HG02623 (cell line): ENCODE measurements around the gene TBXAS1.
"Not testable (repeated sequence)": the region's sequence is repeated elsewhere in the genome, so short reads cannot be mapped to it uniquely, and the experiment has no call there.

Experiments used
- ATAC-seq: cut with Tn5 transposase; IDR thresholded peaks from one replicate; pipeline ENCODE4 v1.9.1; 2021; ENCODE audit warnings: moderate library complexity; ENCODE audit not compliant: unreplicated experiment

The TBXAS1 gene

DNA sequence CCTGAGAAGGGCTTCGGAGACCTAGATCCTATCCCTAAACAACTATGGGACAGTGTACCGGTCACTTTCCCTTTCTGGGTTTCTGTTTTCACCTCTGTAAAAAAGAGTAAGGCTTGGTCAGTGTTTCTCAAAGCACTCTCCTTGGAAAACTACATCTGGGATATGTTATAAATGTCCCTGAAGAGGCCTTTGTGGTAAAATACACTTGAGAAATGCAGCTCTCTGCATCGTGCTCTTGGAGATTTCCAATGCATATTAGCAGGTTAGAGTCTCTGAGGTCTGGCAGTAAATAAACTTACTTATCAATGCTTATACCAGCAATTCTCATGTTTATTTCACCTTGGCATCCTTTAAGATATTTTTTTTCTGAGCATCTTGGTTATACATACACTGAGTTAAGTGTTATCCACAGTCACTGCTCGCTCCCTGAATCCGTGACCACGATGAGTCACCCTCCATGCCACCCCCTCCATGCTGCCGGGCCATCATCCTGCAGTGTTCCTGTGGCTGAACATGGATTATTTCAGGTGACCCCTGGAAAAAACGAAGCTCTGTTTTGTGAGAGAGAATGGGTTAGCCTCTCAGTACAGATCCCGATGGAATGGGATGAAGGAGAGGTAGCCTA is 3.3 kb upstream of the TBXAS1 start:
- no peak for ATAC-seq

GRCh38 chr7:139827042-139827441 is 2.0 kb upstream of the TBXAS1 start:
- no peak for ATAC-seq

DNA sequence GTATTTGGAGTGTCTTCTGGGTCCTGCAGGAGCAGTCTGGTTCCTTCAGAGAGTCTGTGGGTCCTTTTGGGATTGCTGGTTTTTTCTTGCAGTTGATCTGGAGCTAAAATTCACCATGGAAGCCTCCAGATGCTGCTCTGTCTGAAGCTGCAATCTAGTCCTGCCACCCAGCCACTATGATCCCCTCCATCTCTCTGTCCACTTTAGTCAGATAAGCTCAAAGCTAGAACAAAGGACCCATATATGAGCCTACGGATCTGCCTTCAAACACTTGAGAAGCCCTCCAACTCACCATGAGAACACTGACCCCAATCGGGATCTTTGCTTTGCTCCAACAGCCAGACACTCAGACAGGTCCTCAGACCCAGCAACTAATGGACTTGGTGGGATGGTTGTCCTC is 618 bp upstream of the TBXAS1 start:
- ATAC-seq: no peak

GRCh38 chr7:139829775-139830117 is 682 bp downstream of the TBXAS1 start:
- no peak for ATAC-seq

GRCh38 chr7:139830292-139830691 is 1.2 kb downstream of the TBXAS1 start:
- ATAC-seq: no peak

GRCh38 chr7:139830782-139831501 is 1.9 kb downstream of the TBXAS1 start:
- ATAC-seq: no peak

- not testable (repeated sequence) for ATAC-seq
Measured at GRCh38 chr7:139835848-139836247, 6.8 kb downstream of the TBXAS1 start.

GRCh38 chr7:139837291-139837690 is 8.2 kb downstream of the TBXAS1 start:
- not testable (repeated sequence) for ATAC-seq

DNA sequence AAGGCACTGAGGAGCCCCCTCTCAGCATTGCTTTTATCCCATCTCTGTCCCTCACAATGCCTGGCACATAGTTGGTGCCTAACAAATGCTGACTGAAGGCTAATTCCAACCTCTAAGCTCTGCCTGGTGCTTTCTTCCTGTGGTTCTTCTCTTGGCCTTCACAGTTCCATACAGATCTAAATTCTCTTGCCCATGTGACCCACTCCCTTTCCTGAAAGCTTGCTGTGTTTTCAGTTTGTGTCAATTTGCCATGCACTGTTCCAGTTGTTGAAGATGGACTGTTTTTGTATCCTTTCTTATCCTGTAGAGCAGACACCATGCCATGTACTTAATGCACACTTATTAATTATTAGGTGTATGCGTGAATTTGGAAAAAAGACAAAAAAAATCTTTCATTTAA is 9.2 kb downstream of the TBXAS1 start:
- no peak for ATAC-seq

- ATAC-seq: no peak
Measured at GRCh38 chr7:139838876-139839275, 9.8 kb downstream of the TBXAS1 start.

DNA sequence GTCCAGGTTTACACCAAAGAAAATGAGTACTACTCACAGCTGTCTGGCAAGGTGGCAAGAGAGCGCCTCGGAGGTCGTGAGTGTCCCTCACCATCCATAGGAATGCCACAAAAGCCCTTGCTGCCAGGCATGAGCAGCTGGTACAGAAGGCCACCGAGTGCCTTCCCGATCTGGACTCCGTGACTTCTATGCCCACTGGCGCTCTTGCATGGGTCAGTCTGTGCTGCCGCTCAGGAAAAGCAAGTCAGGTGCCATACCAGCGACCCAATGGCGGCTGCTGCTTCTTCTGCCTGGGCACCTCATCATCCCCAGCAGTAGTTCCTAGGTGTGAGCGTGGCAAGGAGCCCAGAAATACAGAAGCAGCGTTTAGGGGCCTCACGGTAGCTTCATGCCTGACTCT is 11.7 kb downstream of the TBXAS1 start:
- no peak for ATAC-seq

GRCh38 chr7:139842401-139843210 is 13.5 kb downstream of the TBXAS1 start:
- ATAC-seq: no peak

DNA sequence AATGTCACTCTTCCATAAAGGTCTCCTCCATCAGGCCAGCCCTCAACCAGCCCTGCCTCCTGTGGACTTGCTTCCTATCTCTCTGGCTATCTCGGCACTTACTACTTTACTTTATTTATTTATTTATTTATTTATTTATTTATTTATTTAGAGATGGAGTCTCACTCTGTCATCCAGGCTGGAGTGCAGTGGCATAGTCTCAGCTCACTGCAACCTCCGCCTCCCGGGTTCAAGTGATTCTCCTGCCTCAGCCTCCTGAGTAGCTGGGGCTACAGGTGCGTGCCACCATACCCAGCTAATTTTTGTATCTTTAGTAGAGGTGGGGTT is 14.1 kb downstream of the TBXAS1 start:
- ATAC-seq: not testable (repeated sequence)

- no peak for ATAC-seq
Measured at GRCh38 chr7:139844779-139845442, 15.8 kb downstream of the TBXAS1 start.

- ATAC-seq: no peak
Measured at GRCh38 chr7:139845443-139845805, 16.4 kb downstream of the TBXAS1 start.

DNA sequence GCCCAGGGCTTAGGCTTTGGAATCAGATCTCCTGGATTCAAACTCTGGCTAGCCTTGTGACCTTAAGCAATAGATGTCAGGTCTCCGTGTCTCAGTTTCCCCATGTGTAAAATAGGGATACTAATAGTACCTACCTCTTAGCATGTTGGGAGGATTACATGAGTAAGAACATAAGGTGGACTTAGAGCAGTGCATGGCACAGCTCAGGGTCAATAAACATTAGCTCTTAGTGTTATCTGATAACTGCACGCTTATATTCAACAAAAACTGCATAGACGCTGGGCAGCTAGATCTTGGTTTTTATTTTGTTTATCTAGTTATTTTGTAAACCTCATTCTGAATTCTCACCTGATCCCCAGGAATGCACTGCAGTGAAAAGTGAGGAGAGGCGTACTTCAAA is 17.2 kb downstream of the TBXAS1 start:
- ATAC-seq: no peak

- ATAC-seq: no peak
Measured at GRCh38 chr7:139848274-139848673, 19.2 kb downstream of the TBXAS1 start.

DNA sequence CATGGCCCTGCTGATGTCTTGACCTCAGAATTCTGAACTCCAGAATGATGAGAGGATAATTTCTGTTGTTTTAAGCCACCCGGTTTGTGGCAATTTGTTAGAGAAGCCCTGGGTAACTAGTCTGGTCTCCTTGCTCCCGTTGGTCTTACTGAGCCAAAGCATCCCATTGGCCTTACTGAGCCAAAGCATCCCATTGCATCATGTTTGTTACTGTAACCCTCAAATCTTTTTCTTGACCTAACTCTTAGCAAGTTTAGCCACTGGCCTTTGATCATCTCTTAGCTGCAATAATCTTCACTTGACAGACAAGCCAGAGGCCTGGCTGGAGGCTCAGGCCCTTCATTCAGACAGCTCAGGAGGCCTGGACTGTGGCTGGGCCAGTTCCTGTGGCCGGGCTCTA is 21.8 kb downstream of the TBXAS1 start:
- no peak for ATAC-seq

DNA sequence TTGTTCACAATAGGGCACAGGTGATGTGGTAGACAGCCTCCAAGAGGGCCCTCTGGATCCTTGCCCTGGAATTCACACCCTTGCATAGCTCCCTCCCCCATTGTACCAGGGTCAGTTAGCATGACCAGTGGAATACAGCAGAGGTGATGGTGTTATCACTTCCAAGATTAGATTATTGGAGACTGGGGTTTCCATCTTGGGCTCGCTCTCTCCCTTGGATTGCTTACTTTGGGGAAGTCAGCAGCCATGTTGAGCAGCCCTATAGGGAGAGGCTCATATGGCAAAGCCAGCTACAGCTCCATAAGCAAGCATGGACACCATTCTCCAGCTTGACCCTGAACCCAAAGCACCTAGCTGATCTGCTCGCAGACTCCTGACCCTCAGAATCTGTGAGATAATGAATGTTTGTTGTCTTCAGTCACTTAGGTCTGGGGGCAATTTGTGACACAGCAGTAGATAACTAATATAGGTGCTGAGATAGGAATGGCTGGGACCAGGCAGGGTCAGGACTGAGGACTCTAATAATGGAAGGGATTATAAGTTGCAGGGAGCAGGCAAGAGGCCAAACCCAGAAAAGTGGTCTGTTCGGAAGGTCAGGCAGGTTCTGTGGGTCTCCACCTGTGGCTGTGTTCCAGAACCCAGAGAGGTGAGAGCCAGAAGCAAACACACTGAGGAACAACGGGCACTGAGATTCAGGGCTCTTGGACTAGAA is 22.9 kb downstream of the TBXAS1 start:
- no peak for ATAC-seq

GRCh38 chr7:139852482-139852845 is 23.4 kb downstream of the TBXAS1 start:
- no peak for ATAC-seq

DNA sequence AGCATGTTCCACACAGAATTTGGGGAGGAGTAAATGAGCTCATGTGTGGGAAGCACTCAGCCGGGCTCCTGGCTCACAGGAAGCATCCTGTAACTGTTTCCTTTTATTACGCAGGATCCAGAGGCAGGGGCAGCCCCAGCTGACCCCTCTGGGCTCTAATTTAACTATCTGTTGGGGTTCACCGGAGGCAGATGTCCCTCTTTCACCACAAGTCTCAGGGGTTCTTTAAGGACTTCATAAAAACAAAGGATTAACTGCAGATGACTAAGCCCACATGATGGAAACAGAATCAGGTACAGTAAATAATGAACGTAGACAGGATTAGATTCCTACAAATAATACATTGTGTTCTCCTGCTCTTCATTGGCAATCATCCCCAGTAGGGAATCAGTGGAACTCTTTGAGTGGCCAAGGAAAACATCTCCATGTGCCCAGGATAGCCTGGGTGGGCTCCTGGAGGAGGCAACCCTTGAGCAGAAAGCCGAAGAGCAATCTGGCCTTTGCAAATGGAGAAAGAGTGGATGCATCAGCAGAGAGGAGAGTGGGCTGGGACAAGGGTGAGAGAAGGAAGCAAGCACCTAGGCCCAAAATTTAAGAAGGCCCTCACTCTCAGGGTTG is 24.6 kb downstream of the TBXAS1 start:
- no peak for ATAC-seq
